ENCODE results near the gene MARF1.

DNA sequence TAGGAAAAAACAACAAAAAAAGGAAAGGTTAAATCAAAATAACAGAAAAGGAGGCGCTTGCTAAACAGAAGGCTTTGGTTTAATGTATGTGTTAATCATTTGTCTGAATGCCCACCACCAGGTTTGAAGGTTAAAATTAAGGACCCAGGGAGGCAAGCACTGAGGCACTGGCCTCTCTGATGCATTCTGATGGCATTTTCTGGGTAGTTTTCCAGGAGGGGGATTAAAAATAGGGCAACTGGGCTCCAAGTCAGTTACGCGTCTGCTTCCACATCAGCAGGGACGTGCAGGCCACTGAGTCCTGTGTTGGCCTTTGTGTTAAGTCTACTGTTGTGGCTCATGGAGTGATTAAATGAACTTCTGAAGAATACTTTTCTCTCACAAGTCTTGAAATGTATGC, 26.9 kb downstream of the MARF1 start:
- TF ChIP-seq SUZ12 (IDR thresholded peaks at IDR 0.05; ENCODE audit: extremely low read depth, insufficient read depth, insufficient read length) = no peak
- no peak for TF ChIP-seq ZNF274 (IDR thresholded peaks at IDR 0.05; ENCODE audit: low read depth, low read length)
- no peak for TF ChIP-seq YY1 (IDR thresholded peaks at IDR 0.05; ENCODE audit: insufficient read depth, insufficient read length)

Data from NT2/D1 (cell line).